ENCODE data around the gene IQGAP2.
A peak's percentile ranks its signal among the peaks of the same experiment; 100 is the strongest.

IQGAP2 gene

GRCh38 chr5:76622076-76622475, 219.0 kb downstream of the IQGAP2 start:
- no peak for DNase-seq

- DNase-seq: no peak
These were observed 220.0 kb downstream of the IQGAP2 start, which contains the start of gene F2RL2 for GRCh38 chr5:76622973-76623596. F2RL2 (minus strand) TSS chr5:76623403; CDS start chr5:76623230, 173 bp downstream.

DNA sequence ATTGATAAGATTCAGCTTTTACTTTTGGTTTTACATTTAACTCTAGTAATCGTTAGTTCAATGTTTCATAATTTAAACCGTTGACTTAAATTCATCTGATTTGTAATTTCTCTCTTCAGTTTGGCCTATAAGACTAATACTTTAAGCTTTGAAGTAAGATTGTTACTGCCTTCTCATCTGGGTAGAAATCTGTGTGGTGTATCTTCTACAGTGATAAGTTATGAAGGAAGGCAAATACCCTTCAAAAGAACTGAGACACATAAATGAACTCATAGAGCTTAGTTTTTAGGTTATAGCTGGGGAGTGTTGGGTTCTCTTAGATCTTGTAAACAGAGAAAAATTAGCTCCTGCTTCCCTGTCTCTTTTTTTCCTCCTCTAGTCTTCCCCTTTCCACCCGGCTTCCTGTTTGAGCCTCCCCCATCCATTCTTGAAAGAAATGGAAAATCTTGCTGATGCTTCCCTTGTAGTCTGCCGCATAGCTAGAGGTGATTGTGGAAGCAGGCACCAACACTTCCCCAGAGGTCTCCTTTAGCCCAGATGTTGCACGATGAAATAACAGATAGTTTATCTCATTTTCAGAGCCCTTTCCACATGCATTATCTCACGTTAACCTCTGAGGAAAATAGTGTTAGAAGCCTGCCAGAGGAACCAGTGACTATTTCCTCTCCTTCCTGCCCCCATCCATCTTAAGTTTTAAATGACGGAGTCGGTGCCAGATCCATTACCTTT, 222.2 kb downstream of the IQGAP2 start:
- no peak for DNase-seq

GRCh38 chr5:76626738-76627137, 223.7 kb downstream of the IQGAP2 start:
- DNase-seq: no peak

DNA sequence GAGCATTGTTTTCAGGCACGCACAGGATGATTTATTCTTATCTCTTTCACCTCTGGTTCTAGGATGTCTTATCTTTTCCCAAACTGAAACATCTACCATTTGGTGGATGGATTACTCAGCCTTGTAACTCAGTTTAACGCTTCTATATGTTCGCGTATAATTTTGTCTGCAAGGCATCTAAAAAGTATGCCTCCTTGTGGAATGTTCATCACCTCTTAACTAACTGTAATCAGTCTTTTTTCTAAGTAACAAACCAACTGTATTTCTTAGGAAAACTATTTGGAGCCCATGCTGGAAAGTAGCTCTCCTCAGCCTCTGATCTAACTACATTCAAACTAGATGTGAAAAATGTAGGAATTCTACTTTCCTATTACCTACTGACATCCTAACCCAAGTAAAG, 231.6 kb downstream of the IQGAP2 start:
- DNase-seq: no peak

- DNase-seq: no peak
These were observed 234.4 kb downstream of the IQGAP2 start for GRCh38 chr5:76637490-76637889.

- DNase-seq: no peak
These were observed 235.4 kb downstream of the IQGAP2 start for GRCh38 chr5:76638479-76638878.

- DNase-seq: peak in 1 of 2 experiments; percentile 40
These were observed 238.5 kb downstream of the IQGAP2 start for GRCh38 chr5:76641514-76642120.

- no peak for DNase-seq
These were observed 239.4 kb downstream of the IQGAP2 start for GRCh38 chr5:76642390-76643040.

GRCh38 chr5:76643371-76643770, 240.3 kb downstream of the IQGAP2 start:
- DNase-seq: no peak

DNA sequence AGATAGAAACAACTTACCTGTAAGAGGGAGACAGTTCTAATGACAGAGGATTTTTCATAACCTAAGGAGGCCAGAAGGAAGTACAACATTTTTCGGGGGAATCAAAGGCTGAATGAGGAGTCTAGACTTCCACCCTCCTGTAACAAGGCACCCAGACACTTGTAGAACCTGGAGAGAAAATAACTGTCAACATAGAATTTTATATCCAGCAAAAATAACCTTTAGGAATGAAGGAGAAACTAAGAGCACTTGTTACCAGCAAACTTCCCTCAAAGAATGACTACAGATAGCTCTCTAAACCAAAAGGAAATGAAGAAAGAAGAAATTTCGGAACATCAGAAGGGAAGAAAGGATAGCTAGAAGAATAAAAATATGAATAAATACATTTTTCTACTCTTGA, 246.1 kb downstream of the IQGAP2 start:
- no peak for DNase-seq

GRCh38 chr5:76652809-76653414, 249.8 kb downstream of the IQGAP2 start:
- no peak for DNase-seq

- DNase-seq: no peak
These were observed 254.0 kb downstream of the IQGAP2 start for GRCh38 chr5:76657091-76657490.

- no peak for DNase-seq
These were observed 254.7 kb downstream of the IQGAP2 start for GRCh38 chr5:76657683-76658311.

- no peak for DNase-seq
These were observed 257.3 kb downstream of the IQGAP2 start for GRCh38 chr5:76660360-76660759.

GRCh38 chr5:76662521-76662920, 259.4 kb downstream of the IQGAP2 start:
- DNase-seq: no peak

DNA sequence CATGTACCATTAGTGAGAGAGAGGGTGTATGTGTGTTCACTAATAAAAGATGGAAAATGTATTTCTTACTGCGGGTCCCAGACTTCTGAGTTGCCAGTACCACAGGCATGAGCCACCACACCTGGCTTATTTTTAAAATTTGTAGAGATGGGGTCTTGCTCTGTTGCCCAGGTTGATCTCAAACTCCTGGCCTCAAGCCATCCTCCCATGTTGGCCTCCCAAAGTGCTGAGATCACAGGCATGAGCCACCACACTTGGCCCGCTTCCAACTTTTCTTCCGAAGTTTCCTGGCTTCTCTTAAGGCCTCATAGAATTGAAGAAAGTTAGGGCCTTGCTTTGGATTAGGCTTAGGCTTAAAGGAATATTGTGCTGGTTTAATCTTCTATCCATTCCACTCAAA, 260.5 kb downstream of the IQGAP2 start:
- no peak for DNase-seq

DNA sequence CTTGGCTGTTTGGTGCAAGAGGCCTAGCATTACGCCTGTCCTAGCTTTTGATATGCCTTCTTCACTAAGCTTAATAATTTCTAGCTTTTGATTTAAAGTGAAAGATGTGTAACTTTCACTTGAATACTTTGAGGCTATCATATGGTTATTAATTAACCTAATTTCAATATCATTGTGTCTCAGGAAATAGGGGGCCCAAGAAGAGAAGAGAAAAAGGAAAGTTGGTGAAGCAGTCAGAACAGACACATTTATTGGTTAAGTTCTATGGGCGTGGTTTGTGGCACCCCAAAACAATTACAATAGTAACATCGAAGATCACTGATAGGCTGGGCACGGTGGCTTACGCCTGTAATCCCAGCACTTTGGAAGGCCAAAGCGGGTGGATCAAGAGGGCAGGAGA, 261.0 kb downstream of the IQGAP2 start:
- no peak for DNase-seq

GRCh38 chr5:76667495-76667894, 264.4 kb downstream of the IQGAP2 start:
- no peak for DNase-seq

DNA sequence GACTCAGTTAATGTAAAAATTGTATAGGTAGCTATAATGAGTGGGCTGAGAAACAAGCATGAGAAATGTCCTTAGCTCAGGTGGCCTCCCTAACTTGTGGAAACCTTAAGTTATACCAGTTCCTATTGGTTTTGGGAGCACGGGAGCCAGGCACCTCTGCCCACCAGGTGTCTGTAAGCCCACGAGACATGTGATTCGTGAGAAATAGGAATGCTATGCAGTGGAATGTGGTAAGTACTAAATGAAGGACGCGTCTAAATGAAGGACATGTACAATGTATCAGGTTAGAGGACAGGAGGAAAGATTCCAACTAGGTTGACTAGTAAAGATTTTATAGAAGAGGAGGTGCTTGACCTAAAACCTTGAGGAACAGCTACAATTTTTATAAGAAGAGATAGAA, 266.2 kb downstream of the IQGAP2 start:
- DNase-seq: no peak

DNA sequence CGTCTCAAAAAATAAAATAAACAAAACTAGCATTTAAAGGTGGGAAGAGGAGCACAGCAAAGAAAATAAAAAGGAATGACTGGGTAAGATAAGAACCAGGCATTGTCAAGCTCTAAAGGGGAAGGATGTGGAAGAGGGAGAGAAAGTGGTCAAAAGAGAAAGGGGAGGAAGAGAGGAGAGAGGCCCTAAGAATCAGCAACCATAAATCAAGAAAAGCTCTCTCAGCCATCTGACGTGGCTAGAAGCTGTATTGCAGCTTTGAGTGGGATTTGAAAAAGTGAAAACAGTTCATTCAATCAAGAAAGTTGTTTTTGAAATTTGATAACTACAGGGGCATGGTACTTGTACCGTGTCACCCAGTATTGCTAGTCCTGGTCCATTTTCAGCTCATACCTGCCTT, 267.4 kb downstream of the IQGAP2 start:
- DNase-seq: no peak

- no peak for DNase-seq
These were observed 269.2 kb downstream of the IQGAP2 start for GRCh38 chr5:76672242-76672641.

GRCh38 chr5:76673125-76673524, 270.0 kb downstream of the IQGAP2 start:
- no peak for DNase-seq

Data from NCI-H526 (cell line).